Neuronal stem cell (in vitro differentiated cells): ENCODE measurements around the gene GATD1.

ENCODE experiments used
- DNase-seq: peaks from one replicate; pipeline ENCODE4 v3.0.0-alpha.2; 2013; ENCODE audit warnings: low spot score
- H2AFZ ChIP-seq: one replicate; pipeline ENCODE4 v1.6.1; 2013; ENCODE audit warnings: mild to moderate bottlenecking, low read length, inconsistent platforms
- H2AK5ac ChIP-seq: 2 replicates; pipeline ENCODE4 v1.6.1; 2013; ENCODE audit warnings: low read depth, mild to moderate bottlenecking, inconsistent platforms, low read length, moderate library complexity, mixed read lengths
- H2BK120ac ChIP-seq: 2 replicates; pipeline ENCODE4 v1.6.1; 2013; ENCODE audit warnings: low read depth, mild to moderate bottlenecking, inconsistent platforms, low read length, moderate library complexity, mixed read lengths
- H2BK12ac ChIP-seq: one replicate; pipeline ENCODE4 v1.6.1; 2013; ENCODE audit warnings: low read length, inconsistent platforms
- H2BK15ac ChIP-seq: 2 replicates; pipeline ENCODE4 v1.6.1; 2013; ENCODE audit warnings: mild to moderate bottlenecking, low read length, inconsistent platforms, mixed read lengths
- H2BK5ac ChIP-seq: one replicate; pipeline ENCODE4 v1.6.1; 2013; ENCODE audit warnings: inconsistent platforms, mild to moderate bottlenecking, low read length, moderate library complexity
- H3K14ac ChIP-seq: one replicate; pipeline ENCODE4 v1.6.1; 2013; ENCODE audit warnings: low read length, inconsistent platforms
- H3K18ac ChIP-seq: 2 replicates; pipeline ENCODE4 v1.6.1; 2013; ENCODE audit warnings: low read length, inconsistent platforms
- H3K23ac ChIP-seq: 2 replicates; pipeline ENCODE4 v1.6.1; 2013; ENCODE audit warnings: low read depth, mild to moderate bottlenecking, mixed read lengths, low read length, inconsistent platforms; ENCODE audit not compliant: poor library complexity
- H3K27ac ChIP-seq: replicated peaks from 3 replicates; pipeline ENCODE4 v1.5.1; 2013; ENCODE audit warnings: low read length, inconsistent platforms
- H3K27me3 ChIP-seq, 3 experiments: 2 replicates each; pipeline ENCODE4 v1.6.1; 2013; ENCODE audit warnings: low read length in 3 of 3, mild to moderate bottlenecking in 2 of 3, inconsistent platforms in 1 of 3, low read depth in 1 of 3, mixed read lengths in 1 of 3, moderate library complexity in 1 of 3; ENCODE audit not compliant: control insufficient read depth in 3 of 3, insufficient read depth in 3 of 3
- H3K36me3 ChIP-seq, 2 donors: replicated peaks in 1 of 2; 2 replicates each; pipeline ENCODE4 v1.6.1; 2013; ENCODE audit warnings: low read length in 2 of 2; ENCODE audit not compliant: control insufficient read depth in 2 of 2, insufficient read depth in 2 of 2
- H3K4ac ChIP-seq: 2 replicates; pipeline ENCODE4 v1.6.1; 2013; ENCODE audit warnings: inconsistent platforms, mild to moderate bottlenecking, low read length, moderate library complexity
- H3K4me1 ChIP-seq, 2 donors: 1 replicate in 1 of 2; 2 replicates in 1 of 2; pipeline ENCODE4 v1.6.1; 2013; ENCODE audit warnings: low read length in 2 of 2, low read depth in 1 of 2; ENCODE audit not compliant: control insufficient read depth in 2 of 2, insufficient read depth in 1 of 2
- H3K4me2 ChIP-seq: one replicate; pipeline ENCODE4 v1.6.1; 2013; ENCODE audit warnings: mild to moderate bottlenecking, low read length, inconsistent platforms; ENCODE audit not compliant: insufficient read depth, poor library complexity, severe bottlenecking
- H3K4me3 ChIP-seq, 2 donors: 2 replicates each; pipeline ENCODE4 v1.5.1; 2013; ENCODE audit warnings: low read length in 2 of 2, mild to moderate bottlenecking in 2 of 2, inconsistent platforms in 1 of 2, moderate library complexity in 1 of 2
- H3K79me1 ChIP-seq: one replicate; pipeline ENCODE4 v1.6.1; 2013; ENCODE audit warnings: low read depth, mild to moderate bottlenecking, inconsistent platforms, low read length, moderate library complexity
- H3K9ac ChIP-seq: one replicate; pipeline ENCODE4 v1.6.1; 2013; ENCODE audit warnings: mild to moderate bottlenecking, low read depth, low read length, inconsistent platforms; ENCODE audit not compliant: poor library complexity
- H3K9me3 ChIP-seq, 2 donors: replicated peaks in 1 of 2; 2 replicates each; pipeline versions ENCODE3 to v1.6.1; 2013; ENCODE audit warnings: low read length in 2 of 2, mild to moderate bottlenecking in 2 of 2, inconsistent platforms in 1 of 2, low read depth in 1 of 2, mixed read lengths in 1 of 2, moderate library complexity in 1 of 2; ENCODE audit not compliant: control insufficient read depth in 2 of 2, insufficient read depth in 1 of 2
- H4K8ac ChIP-seq: one replicate; pipeline ENCODE4 v1.6.1; 2013; ENCODE audit warnings: low read depth, mild to moderate bottlenecking, inconsistent platforms, low read length, moderate library complexity
- H4K91ac ChIP-seq: one replicate; pipeline ENCODE4 v1.6.1; 2013; ENCODE audit warnings: low read length, low read depth, mild to moderate bottlenecking, inconsistent platforms; ENCODE audit not compliant: poor library complexity
- WGBS, 2 donors: extraction: QIAGEN DNeasy Blood & Tissue Kit; methylation state at CpG; one replicate each; pipeline ENCODE4 v1.1.7; 2013; ENCODE audit warnings: missing lambda C conversion rate in 2 of 2, mixed read lengths in 1 of 2; ENCODE audit not compliant: insufficient read length in 2 of 2, insufficient replicate concordance in 1 of 2; ENCODE audit errors: extremely low coverage in 2 of 2; 5-methylcytosine and 5-hydroxymethylcytosine counted together

GATD1 gene

DNA sequence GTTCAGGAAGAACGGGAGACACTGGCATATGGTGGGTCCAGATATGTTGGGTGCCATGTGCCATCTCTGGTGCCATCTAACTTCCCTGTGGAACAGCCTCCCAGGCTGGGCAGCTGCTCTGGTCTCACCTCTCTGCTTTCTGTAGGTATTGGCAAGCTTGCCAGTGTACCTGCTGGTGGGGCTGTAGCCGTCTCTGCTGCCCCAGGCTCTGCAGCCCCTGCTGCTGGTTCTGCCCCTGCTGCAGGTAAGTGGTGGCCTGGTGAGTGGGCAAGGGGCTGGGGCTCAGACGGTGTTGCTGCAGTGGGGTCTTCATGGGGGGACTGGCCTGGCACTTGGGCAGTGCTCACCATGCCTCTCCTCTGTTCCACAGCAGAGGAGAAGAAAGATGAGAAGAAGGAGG is 35.1 kb upstream of the GATD1 start:
- H3K4me1 ChIP-seq, result peaks cover 8 to 18% of the 10 kb centered on the region in 2 donors
- no peak overlapping the region for H2BK15ac ChIP-seq
- H2BK120ac ChIP-seq, result no peak overlapping the region
- no peak for DNase-seq
- H3K36me3 ChIP-seq, result peaks cover 29 to 39% of the 10 kb centered on the region in 2 donors
- no peak overlapping the region for H2BK12ac ChIP-seq
- no peak overlapping the region for H3K27ac ChIP-seq
- H2BK5ac ChIP-seq, result no peak overlapping the region
- H2AFZ ChIP-seq, result no peak overlapping the region
- H4K91ac ChIP-seq, result no peak overlapping the region
- no peaks in the 10 kb centered on the region for H3K27me3 ChIP-seq
- H3K14ac ChIP-seq, result no peak overlapping the region
- no peak overlapping the region for H2AK5ac ChIP-seq
- H3K9ac ChIP-seq, result no peak overlapping the region
- H3K4ac ChIP-seq, result no peak overlapping the region
- no peak overlapping the region for H3K23ac ChIP-seq
- peaks cover 0 to 2% of the 10 kb centered on the region in 2 donors for H3K9me3 ChIP-seq
- no peak overlapping the region for H3K4me2 ChIP-seq
- peaks cover 19% of the 10 kb centered on the region for H3K79me1 ChIP-seq
- H3K18ac ChIP-seq, result no peak overlapping the region
- no peak overlapping the region for H3K4me3 ChIP-seq
- no CpG with 5 or more reads among the region's 3 CpGs for WGBS, 2 donors
- no peak overlapping the region for H4K8ac ChIP-seq

DNA sequence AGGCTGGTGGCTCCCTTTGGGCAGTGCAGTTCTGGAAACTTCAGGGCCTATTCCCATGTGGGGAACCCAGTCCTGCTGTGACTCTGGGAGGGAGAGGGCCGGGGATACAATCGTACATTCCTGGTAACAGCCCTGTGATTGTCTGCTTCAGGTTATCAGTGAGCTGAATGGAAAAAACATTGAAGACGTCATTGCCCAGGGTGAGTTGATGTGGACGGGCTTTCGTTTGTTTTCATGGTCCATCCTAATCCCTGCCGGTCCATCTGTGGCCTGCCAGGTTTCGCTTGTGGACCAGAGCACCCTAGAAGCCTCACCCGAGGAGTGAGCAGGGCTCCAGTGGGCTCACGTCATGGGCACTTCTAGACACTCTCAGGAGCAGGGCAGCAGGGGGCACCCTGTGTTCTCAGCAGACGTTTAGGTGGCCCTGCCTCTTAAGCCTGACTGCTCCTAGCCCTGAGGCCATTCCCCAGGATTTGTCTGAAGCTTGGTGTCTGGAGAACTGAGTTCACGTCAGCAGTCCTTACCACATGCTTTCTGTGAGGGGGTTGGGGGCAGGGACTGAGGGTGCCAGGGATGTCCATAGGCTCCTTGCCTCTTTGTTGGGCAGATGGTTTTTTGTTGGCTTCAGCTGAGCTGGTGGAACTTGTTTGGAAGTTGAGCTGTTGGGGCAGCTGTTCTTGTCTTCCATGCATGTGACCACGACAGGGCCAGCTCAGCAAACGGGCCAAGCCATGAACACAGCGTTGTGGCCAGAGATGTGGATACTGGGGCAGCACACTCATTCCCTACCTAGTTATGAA is 34.4 kb upstream of the GATD1 start:
- Histone ChIP-seq H3K36me3 (peaks cover 29 to 39% of the 10 kb centered on the region in 2 donors), H3K9ac (no peak overlapping the region), H3K14ac (no peak overlapping the region), H4K8ac (no peak overlapping the region), H2AFZ (no peak overlapping the region), H3K23ac (no peak overlapping the region), H2BK5ac (no peak overlapping the region), H2AK5ac (no peak overlapping the region), H3K27ac (no peak overlapping the region), H3K9me3 (peaks cover 0 to 2% of the 10 kb centered on the region in 2 donors), H3K4ac (no peak overlapping the region), H3K4me3 (peak overlapping the region in 1 of 2 donors; percentile 82), H2BK120ac (no peak overlapping the region), H3K79me1 (peaks cover 19% of the 10 kb centered on the region), H2BK15ac (no peak overlapping the region), H3K27me3 (no peaks in the 10 kb centered on the region), H4K91ac (no peak overlapping the region), H3K4me1 (peaks cover 8 to 18% of the 10 kb centered on the region in 2 donors), H2BK12ac (no peak overlapping the region), H3K18ac (no peak overlapping the region), H3K4me2 (no peak overlapping the region)
- WGBS, 2 donors, result no CpG with 5 or more reads among the region's 14 CpGs
- DNase-seq, result no peak

- Histone ChIP-seq H3K14ac (peak overlapping the region; percentile 90), H2BK5ac (no peak overlapping the region), H3K79me1 (peaks cover 19% of the 10 kb centered on the region), H3K27ac (no peak overlapping the region), H3K23ac (peak overlapping the region; percentile 100), H3K18ac (peak overlapping the region; percentile 70), H3K4me2 (peak overlapping the region; percentile 92), H3K4me1 (peaks cover 10 to 22% of the 10 kb centered on the region in 2 donors), H2BK12ac (no peak overlapping the region), H2BK120ac (no peak overlapping the region), H3K4ac (no peak overlapping the region), H3K36me3 (peaks cover 29 to 36% of the 10 kb centered on the region in 2 donors), H3K9ac (peak overlapping the region; percentile 99), H4K91ac (no peak overlapping the region), H2BK15ac (no peak overlapping the region), H2AK5ac (peak overlapping the region; percentile 95), H3K4me3 (peak overlapping the region; percentile 82 to 89), H4K8ac (no peak overlapping the region), H3K9me3 (no peaks in the 10 kb centered on the region), H2AFZ (peak overlapping the region; percentile 99), H3K27me3 (no peaks in the 10 kb centered on the region)
- DNase-seq, result no peak
- no CpG with 5 or more reads among the region's 55 CpGs for WGBS, 2 donors
These were observed 32.8 kb upstream of the GATD1 start for GRCh38 chr11:810040-810567.

DNA sequence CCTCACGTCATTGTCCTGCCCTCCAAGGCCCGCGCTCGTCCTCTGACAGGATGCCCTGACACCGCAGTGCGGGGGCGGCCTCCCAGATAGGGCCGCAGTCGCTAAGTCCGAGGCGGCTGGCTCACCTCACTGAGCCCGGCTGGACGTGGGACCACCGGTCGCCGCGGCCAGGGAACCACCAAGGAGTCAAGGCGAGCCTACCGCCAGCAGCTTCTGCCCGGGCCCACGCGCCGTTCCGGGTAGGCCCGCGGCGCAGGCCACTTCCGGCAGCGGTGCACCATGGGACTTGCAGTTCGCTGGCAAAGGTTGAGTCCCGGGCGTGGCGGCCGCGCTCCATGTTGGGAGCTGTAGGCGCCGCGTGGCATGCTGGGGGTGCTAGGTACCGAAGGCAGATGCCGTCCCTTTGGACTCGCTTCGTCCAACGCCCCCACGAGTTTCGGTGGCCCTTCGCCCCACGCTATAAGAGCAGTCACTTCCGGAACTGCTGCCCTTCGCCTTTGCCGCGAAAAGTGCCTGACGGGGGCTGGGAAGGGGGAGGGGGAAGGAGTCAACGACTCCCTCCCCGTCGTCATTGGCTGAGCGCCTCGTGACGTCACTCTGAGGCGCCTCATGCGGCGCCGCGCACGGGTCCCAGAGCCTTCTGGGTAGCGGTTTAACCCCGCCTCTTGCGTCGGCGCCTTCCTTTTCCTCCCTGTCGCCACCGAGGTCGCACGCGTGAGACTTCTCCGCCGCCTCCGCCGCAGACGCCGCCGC is 32.2 kb upstream of the GATD1 start, which contains the start of gene RPLP2:
Gene RPLP2 (plus strand): TSS at position 681 of the 753 bp plus-strand sequence. CDS start 268 bp downstream, outside the sequence.
- Histone ChIP-seq H2AK5ac (peak within 1 kb of the TSS; percentile 95), H3K4me1 (peaks cover 13 to 25% of the 10 kb centered on the region in 2 donors), H3K9me3 (no peaks in the 10 kb centered on the region), H3K14ac (peak within 1 kb of the TSS; percentile 90), H3K4ac (no peak within 1 kb of the TSS), H3K4me2 (peak within 1 kb of the TSS; percentile 96), H2BK120ac (peak within 1 kb of the TSS; percentile 69), H3K79me1 (peaks cover 19% of the 10 kb centered on the region), H3K23ac (peak within 1 kb of the TSS; percentile 100), H4K91ac (peak within 1 kb of the TSS; percentile 74), H3K36me3 (peaks cover 29 to 33% of the 10 kb centered on the region in 2 donors), H3K27me3 (no peaks in the 10 kb centered on the region), H3K18ac (peak within 1 kb of the TSS; percentile 99), H3K4me3 (peak within 1 kb of the TSS; percentile 82 to 89), H3K27ac (peak within 1 kb of the TSS; percentile 90), H4K8ac (no peak within 1 kb of the TSS), H3K9ac (peak within 1 kb of the TSS; percentile 99), H2AFZ (peak within 1 kb of the TSS; percentile 99), H2BK5ac (peak within 1 kb of the TSS; percentile 89), H2BK15ac (peak within 1 kb of the TSS; percentile 19), H2BK12ac (peak within 1 kb of the TSS; percentile 66)
- no CpG with 5 or more reads among the region's 81 CpGs for WGBS, 2 donors
- DNase-seq, result peak; percentile 97
